ENCODE results near the gene KCNG3.
"Not testable (repeated sequence)": the region's sequence is repeated elsewhere in the genome, so short reads cannot be mapped to it uniquely, and the experiment has no call there.

Gene KCNG3

DNA sequence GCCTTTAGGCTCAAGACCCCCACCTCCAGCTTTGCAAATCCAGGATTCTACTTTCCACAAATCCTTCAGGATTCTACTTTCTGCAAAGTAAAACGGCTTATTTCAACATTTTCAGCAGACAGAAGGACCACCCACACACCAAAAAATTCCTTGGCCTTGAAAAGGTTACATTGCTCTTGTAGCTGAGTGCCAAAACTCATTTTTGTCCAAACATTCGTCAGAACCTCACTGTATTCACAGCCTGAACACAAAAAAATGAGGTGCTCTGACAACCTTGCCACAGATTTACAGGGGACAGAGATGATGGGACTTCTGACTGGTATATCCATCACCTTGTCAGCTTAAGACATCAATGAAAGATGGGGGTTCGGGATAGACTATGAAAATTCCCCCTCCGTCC is 69.7 kb downstream of the KCNG3 start:
- DNase-seq, result no peak

- DNase-seq, result no peak
Measured at GRCh38 chr2:42421601-42422239, 72.1 kb downstream of the KCNG3 start.

GRCh38 chr2:42421157-42421485 is 72.7 kb downstream of the KCNG3 start:
- no peak for DNase-seq

DNA sequence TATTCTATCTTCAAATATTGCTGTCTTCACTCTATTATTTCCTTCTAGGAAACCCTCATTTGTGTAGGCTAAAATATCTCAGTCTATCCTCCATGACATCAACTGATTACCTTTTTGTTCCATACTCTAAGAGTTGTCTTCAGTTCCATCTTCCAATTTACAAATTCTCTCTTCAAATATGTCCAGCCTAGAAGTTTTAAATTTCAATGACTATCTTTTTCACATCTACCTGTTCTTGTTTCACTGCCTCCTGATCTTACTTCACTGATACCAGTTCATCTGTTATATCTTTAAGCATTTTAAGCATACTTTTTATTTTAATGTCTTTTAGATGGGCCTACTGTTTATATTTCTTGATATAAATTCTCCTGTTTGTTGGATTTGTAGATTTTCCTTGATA is 79.1 kb downstream of the KCNG3 start:
- no peak for DNase-seq

DNA sequence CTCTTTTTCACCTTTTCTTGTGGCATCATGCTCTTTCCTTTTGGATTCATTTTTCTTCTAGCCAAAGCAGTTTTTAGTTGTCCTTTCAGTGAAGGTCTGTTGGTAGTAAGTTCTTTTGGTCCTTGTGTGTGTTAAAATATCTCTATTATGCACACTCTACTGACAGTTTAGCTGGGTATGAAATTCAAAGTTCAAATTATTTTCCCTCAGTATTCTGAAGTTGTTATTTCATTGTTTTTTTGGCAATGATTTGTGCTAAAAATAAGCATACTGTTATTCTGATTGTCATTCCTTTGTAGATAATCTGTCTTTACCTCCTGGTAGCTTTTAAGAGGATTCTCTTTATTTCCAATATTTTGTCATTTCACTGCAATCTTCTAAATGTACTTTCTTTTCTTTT is 79.6 kb downstream of the KCNG3 start:
- DNase-seq, result no peak

- DNase-seq, result no peak
Measured at GRCh38 chr2:42410742-42411514, 82.9 kb downstream of the KCNG3 start.

DNA sequence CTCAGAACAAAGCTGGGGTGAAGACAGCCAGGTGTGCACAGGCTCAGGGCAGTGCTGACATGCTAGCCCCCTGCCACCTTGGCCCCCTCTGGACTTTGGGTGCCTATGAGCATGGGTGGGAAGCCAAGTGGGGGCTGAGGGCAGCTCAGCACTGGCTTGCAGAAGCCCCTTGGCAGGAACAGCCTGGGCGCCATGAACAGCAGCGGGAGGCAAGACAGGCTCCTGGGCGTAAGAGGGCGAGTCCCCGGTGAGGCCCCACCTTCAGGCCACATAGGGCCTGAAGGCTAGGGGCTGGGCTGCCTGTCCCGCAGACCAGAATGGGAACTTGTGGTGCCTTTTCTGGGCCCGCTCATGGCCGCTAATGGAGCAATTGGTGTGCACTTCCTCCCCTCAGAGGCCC is 85.8 kb downstream of the KCNG3 start:
- DNase-seq, result no peak

DNA sequence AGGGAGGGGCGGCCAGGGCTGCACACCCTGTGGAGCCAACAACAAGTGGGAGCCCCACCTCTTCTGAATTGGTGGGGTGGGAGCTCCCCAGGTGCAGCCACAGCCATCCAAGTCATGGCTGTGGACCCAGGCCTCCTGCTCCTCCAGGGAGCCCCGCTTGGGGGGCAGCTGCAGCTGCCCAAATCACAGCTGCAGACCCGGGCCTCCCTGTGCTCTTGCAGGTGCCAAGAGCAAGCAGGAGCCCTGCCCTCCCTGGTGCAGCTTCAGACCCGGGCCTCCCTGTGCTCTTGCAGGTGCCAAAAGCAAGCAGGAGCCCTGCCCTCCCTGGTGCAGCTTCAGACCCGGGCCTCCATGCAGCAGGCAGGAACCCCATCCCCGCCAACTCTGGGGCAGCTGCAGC is 86.3 kb downstream of the KCNG3 start:
- no peak for DNase-seq

DNA sequence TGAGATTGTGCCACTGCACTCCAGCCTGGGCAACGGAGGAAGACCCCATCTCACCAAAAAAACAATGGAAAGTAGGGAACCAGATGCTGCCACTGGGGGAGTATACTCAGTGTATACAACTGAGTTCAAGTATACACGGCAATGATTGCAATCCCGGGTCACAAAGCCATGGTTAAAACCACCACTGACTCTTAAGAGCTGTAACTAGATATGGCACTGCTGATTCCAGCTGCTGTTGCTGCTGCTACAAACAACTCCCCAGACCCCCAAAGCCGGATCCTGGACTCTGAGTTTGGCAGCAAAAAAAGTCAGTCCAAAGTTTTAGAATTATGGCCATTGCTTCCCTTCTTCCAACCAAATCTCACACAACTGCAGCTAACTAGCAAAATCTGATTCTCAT is 89.1 kb downstream of the KCNG3 start:
- DNase-seq, result no peak

DNA sequence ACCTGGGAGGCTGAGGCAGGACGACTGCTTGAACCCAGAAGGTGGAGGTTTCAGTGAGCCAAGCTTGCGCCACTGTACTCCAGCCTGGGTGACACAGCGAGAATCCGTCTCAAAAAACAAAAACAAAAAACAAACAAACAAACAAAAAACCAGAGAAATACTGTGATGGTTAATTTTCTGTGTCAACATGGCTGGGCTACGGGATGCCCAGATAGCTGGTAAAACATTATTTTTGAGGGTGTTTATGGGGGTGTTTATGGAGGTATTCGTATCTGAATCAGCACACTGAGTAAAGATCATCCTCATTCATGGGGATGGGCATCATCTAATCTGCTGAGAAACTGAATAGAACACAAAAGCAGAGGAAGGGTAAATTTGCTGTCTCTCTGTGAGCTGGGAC is 92.0 kb downstream of the KCNG3 start:
- DNase-seq, result no peak

GRCh38 chr2:42398052-42398451 is 95.7 kb downstream of the KCNG3 start:
- DNase-seq, result not testable (repeated sequence)

DNA sequence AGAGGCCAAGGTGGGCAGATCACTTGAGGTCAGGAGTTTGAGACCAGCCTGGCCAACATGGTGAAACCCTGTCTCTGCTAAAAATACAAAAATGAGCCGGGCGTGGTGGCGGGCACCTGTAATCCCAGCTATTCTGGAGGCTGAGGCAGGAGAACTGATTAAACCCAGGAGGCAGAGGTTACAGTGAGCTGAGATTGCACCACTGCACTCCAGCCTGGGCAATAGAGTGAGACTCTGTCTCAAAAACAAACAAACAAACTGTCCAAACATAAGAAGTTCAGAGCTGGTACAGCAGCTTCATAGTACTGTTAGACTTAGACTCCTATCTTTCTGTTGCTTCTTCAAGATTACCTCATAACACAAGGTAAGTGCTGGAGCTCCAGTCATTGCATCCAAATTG is 100.5 kb downstream of the KCNG3 start:
- DNase-seq, result not testable (repeated sequence)

DNA sequence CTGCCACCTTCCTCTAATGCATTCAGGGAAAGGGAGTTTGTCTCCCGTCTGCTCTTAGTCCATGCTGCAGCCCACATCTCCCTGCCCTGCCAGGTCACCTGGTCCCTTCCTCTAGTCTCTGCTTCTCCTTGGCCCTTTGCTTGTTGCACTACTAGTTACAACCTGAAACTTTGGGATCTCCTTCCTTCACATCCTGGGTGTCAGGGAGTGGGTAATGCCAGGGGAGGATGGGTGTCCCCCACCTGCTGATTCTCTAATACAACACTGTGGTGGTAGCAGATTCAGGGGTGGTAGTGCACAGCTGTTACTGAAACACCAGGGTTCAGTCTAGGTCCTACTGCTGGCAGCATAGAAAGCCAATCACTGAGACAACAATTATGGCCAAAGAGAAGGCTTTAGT is 101.6 kb downstream of the KCNG3 start:
- DNase-seq, result no peak

All from NCI-H1417 (cell line).